HCT116 (cell line): ENCODE measurements around the gene C1QTNF12. TPM values are rescaled to one million over a fixed set of nuclear protein-coding genes. Genes with fewer than 3 reads are reported as not detected.

Experiments
- ATAC-seq: fragments of 200-7000 bp; cut with Tn5 transposase; 2 replicates; pipeline ENCODE4 v1.9.1; 2020; ENCODE audit warnings: mild to moderate bottlenecking, moderate library complexity
- BruUV-seq: library from RNA; stranded (reverse); fragments of 400-500 nt; replicated peaks from 2 replicates; lab custom pipeline; 2021; lab: Mats Ljungman, UMichigan
- CTCF ChIA-PET: fragments of 300-600 bp; sonication (Branson Sonifier 250); formaldehyde crosslinking; loops from one replicate; lab custom pipeline; 2021; ENCODE audit warnings: antibody characterized with exemption; lab: Charles Lee
- POLR2A ChIA-PET: fragments of 300-600, 350-600 bp; sonication (Branson Sonifier 250); formaldehyde crosslinking; loops from one replicate; lab custom pipeline; 2021; ENCODE audit warnings: antibody characterized with exemption; lab: Charles Lee
- RAD21 ChIA-PET, 2 experiments: fragments of 300-600 bp; sonication (Branson Sonifier 250); formaldehyde crosslinking; loops; one replicate each; lab custom pipeline; 2023; ENCODE audit warnings: low total read pairs in 2 of 2; ENCODE audit not compliant: uncharacterized antibody in 2 of 2, unreplicated experiment in 2 of 2, low non-redundant PET in 1 of 2; lab: Charles Lee
- DNase-seq: peaks from one replicate; pipeline ENCODE4 v3.0.0-alpha.2; 2010; ENCODE audit warnings: low read depth, low spot score
- H2AFZ ChIP-seq: fragments of 200-600 bp; shearing (Covaris generic), sonication (generic); 2 replicates; pipeline ENCODE4 v1.6.1; 2017; ENCODE audit warnings: low read depth, mixed run types, mixed read lengths, antibody characterized with exemption, low read length; ENCODE audit not compliant: poor library complexity, severe bottlenecking
- H3K27ac ChIP-seq: 2 replicates; pipeline ENCODE4 v1.5.1; 2012; ENCODE audit warnings: low read depth, low read length
- H3K27me3 ChIP-seq: fragments of 200-600 bp; sonication (generic); 2 replicates; pipeline ENCODE4 v1.6.1; 2016; ENCODE audit warnings: mixed run types, low read length, mixed read lengths; ENCODE audit not compliant: insufficient read depth
- H3K36me3 ChIP-seq, 2 experiments: fragments of 200-500 bp in 1 of 2; fragments of 200-600 bp in 1 of 2; sonication (Bioruptor generic) in 1 of 2; sonication (generic) in 1 of 2; 2 replicates each; pipeline versions ENCODE4 v1.5.1 to v1.6.1; 2014 to 2016; ENCODE audit warnings: low read length in 2 of 2, inconsistent platforms in 1 of 2, mixed read lengths in 1 of 2, mixed run types in 1 of 2; ENCODE audit not compliant: insufficient read depth in 2 of 2, control insufficient read depth in 1 of 2
- H3K4me1 ChIP-seq, 2 experiments: fragments of 200-600 bp in 1 of 2; sonication (generic) in 1 of 2; 2 replicates each; pipeline versions ENCODE4 v1.5.1 to v1.6.1; 2012 to 2017; ENCODE audit warnings: low read length in 2 of 2, inconsistent platforms in 1 of 2, mild to moderate bottlenecking in 1 of 2, mixed read lengths in 1 of 2, mixed run types in 1 of 2, moderate library complexity in 1 of 2; ENCODE audit not compliant: insufficient read depth in 2 of 2, control insufficient read depth in 1 of 2
- H3K4me2 ChIP-seq: fragments of 200-600 bp; sonication (generic); 2 replicates; pipeline ENCODE4 v1.6.1; 2017; ENCODE audit warnings: mixed run types, low read length, mixed read lengths
- H3K4me3 ChIP-seq, 2 experiments: fragments of 200-600 bp in 1 of 2; sonication (generic) in 1 of 2; replicated peaks in 1 of 2; 2 replicates each; pipeline ENCODE4 v1.5.1; 2011 to 2016; ENCODE audit warnings: low read length in 2 of 2, control low read depth in 1 of 2, low read depth in 1 of 2, mild to moderate bottlenecking in 1 of 2, mixed read lengths in 1 of 2, mixed run types in 1 of 2
- H3K79me2 ChIP-seq: fragments of 200-600 bp; sonication (generic); 2 replicates; pipeline ENCODE4 v1.6.1; 2017; ENCODE audit warnings: mild to moderate bottlenecking, mixed run types, low read length, moderate library complexity, mixed read lengths; ENCODE audit not compliant: insufficient read depth
- H3K9ac ChIP-seq: fragments of 200-600 bp; sonication (generic); 2 replicates; pipeline ENCODE4 v1.6.1; 2016; ENCODE audit warnings: low read length, mixed read lengths
- H3K9me2 ChIP-seq: fragments of 200-600 bp; sonication (generic), shearing (Covaris generic); 2 replicates; pipeline ENCODE4 v1.6.1; 2017; ENCODE audit warnings: mixed run types, mild to moderate bottlenecking, moderate library complexity; ENCODE audit not compliant: insufficient read depth
- H3K9me3 ChIP-seq, 2 experiments: fragments of 200-500 bp in 1 of 2; fragments of 200-600 bp in 1 of 2; sonication (Bioruptor generic) in 1 of 2; sonication (generic) in 1 of 2; 2 replicates each; pipeline ENCODE4 v1.6.1; 2014 to 2017; ENCODE audit warnings: low read length in 2 of 2, mixed read lengths in 2 of 2, inconsistent platforms in 1 of 2, low read depth in 1 of 2, mild to moderate bottlenecking in 1 of 2, mixed run types in 1 of 2, moderate library complexity in 1 of 2; ENCODE audit not compliant: control insufficient read depth in 1 of 2, insufficient read depth in 1 of 2
- H4K20me1 ChIP-seq: fragments of 200-600 bp; sonication (generic), shearing (Covaris generic); 2 replicates; pipeline ENCODE4 v1.6.1; 2017; ENCODE audit warnings: mixed run types, mild to moderate bottlenecking, moderate library complexity; ENCODE audit not compliant: insufficient read depth
- CBX3 ChIP-seq: IDR thresholded peaks from 2 replicates; pipeline ENCODE4 v1.6.1; 2012; ENCODE audit warnings: low read depth
- SIN3A ChIP-seq: IDR thresholded peaks from 2 replicates; pipeline ENCODE4 v1.6.1; 2012; ENCODE audit warnings: low read depth
- TCF7L2 ChIP-seq: IDR thresholded peaks from 2 replicates; pipeline ENCODE4 v1.7.0; 2011; ENCODE audit warnings: borderline replicate concordance, inconsistent platforms; ENCODE audit not compliant: insufficient read depth, insufficient read length; ENCODE audit errors: extremely low read depth
- YY1 ChIP-seq: IDR thresholded peaks from 2 replicates; pipeline ENCODE4 v1.6.1; 2011; ENCODE audit warnings: low read length, low read depth, moderate library complexity, mild to moderate bottlenecking; ENCODE audit not compliant: insufficient replicate concordance; ENCODE audit errors: extremely low read depth
- intact Hi-C: fragments of 100-400 bp; cut with micrococcal nuclease; formaldehyde crosslinking; loops from 2 replicates; pipeline ENCODE4 v1.10.0; 2022
- total RNA-seq: library from RNA; stranded (reverse); gene quantifications from one replicate; pipeline ENCODE4 v1.2.1, GENCODE V29; 2021; ENCODE audit not compliant: unreplicated experiment
- TF ChIP-seq, protein P1 (sequence below): IDR thresholded peaks from 2 replicates; pipeline ENCODE4 v1.6.1; 2011; ENCODE audit warnings: mild to moderate bottlenecking, low read length, moderate library complexity; ENCODE audit not compliant: insufficient replicate concordance; ENCODE audit errors: extremely low read depth

Gene C1QTNF12
- total RNA-seq, 1 experiment from 2014 or later = 6.9 TPM

DNA sequence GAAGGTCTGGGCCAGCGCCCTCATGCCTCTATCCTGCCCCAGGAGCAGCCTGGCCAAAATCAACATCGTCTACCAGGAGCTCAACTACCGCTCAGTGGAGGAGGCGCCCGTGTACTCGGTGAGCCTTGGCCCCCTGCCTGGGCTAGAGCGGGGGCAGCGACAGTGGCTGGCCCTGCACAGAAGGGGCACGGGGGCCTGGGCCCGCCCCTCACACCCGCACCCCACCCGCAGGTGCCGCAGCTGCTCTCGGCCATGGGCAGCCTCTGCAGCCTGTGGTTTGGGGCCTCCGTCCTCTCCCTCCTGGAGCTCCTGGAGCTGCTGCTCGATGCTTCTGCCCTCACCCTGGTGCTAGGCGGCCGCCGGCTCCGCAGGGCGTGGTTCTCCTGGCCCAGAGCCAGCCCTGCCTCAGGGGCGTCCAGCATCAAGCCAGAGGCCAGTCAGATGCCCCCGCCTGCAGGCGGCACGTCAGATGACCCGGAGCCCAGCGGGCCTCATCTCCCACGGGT is 44.6 kb upstream of the C1QTNF12 start:
- Histone ChIP-seq H3K27me3 (no peaks in the 10 kb centered on the region), H3K4me3 (no peak overlapping the region), H3K36me3 (no peaks in the 10 kb centered on the region), H3K27ac (peak overlapping the region; percentile 45; the same call in 1 of the 2 replicates), H3K9me3 (no peaks in the 10 kb centered on the region), H3K79me2 (no peaks in the 10 kb centered on the region), H3K9ac (no peak overlapping the region), H3K9me2 (no peaks in the 10 kb centered on the region), H3K4me2 (peak overlapping the region; percentile 47), H2AFZ (no peak overlapping the region), H4K20me1 (no peaks in the 10 kb centered on the region), H3K4me1 (peaks cover 14 to 34% of the 10 kb centered on the region in 2 experiments)
- ChIA-PET CTCF (interaction anchor here (0.7 to 2.8 kb wide), 13 partner anchors 8 to 352 kb away, joined by 3 to 30 read pairs (median 4); partner anchors contain the start of gene CCNL2), RAD21 (interaction anchor here (1.0 to 1.5 kb wide), 3 partner anchors 14 to 169 kb away, joined by 3 to 7 read pairs (median 3); partner anchors contain the start of gene UBE2J2 (in 1 of the 2)), POLR2A (no interaction called here)
- no peak for ATAC-seq
- intact Hi-C loops = loop anchor here (2.0 kb wide), 2 partner anchors 168 to 306 kb away; no protein-coding TSS in a partner anchor
- no TSS peak for BruUV-seq
- no peak for DNase-seq
- TF ChIP-seq SIN3A (no peak), CBX3 (no peak), TCF7L2 (peak; percentile 36), YY1 (no peak)
- TF ChIP-seq, protein P1, sequence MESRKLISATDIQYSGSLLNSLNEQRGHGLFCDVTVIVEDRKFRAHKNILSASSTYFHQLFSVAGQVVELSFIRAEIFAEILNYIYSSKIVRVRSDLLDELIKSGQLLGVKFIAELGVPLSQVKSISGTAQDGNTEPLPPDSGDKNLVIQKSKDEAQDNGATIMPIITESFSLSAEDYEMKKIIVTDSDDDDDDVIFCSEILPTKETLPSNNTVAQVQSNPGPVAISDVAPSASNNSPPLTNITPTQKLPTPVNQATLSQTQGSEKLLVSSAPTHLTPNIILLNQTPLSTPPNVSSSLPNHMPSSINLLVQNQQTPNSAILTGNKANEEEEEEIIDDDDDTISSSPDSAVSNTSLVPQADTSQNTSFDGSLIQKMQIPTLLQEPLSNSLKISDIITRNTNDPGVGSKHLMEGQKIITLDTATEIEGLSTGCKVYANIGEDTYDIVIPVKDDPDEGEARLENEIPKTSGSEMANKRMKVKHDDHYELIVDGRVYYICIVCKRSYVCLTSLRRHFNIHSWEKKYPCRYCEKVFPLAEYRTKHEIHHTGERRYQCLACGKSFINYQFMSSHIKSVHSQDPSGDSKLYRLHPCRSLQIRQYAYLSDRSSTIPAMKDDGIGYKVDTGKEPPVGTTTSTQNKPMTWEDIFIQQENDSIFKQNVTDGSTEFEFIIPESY = no peak
